H9 (cell line): ENCODE measurements around the gene NCOR1. TPM values are rescaled to one million over a fixed set of nuclear protein-coding genes. Genes with fewer than 3 reads are reported as not detected.

Experiments used
- DNase-seq: peaks from one replicate; pipeline ENCODE4 v3.0.0-alpha.2; 2017
- H2AFZ ChIP-seq: one replicate; pipeline ENCODE4 v1.6.1; 2013; ENCODE audit warnings: mild to moderate bottlenecking, low read length, control low read depth, moderate library complexity
- H2AK5ac ChIP-seq: 2 replicates; pipeline ENCODE4 v1.6.1; 2013; ENCODE audit warnings: low read length, control low read depth, mixed read lengths; ENCODE audit not compliant: insufficient read length
- H2BK120ac ChIP-seq: one replicate; pipeline ENCODE4 v1.6.1; 2013; ENCODE audit warnings: low read depth, mild to moderate bottlenecking, low read length, control low read depth, inconsistent platforms; ENCODE audit not compliant: poor library complexity, severe bottlenecking
- H2BK12ac ChIP-seq: 2 replicates; pipeline ENCODE4 v1.6.1; 2013; ENCODE audit warnings: low read length, control low read depth, mixed read lengths, low read depth; ENCODE audit not compliant: insufficient read length
- H2BK15ac ChIP-seq: 2 replicates; pipeline ENCODE4 v1.6.1; 2013; ENCODE audit warnings: low read depth, low read length, control low read depth
- H2BK20ac ChIP-seq: one replicate; pipeline ENCODE4 v1.6.1; 2013; ENCODE audit warnings: low read depth, mild to moderate bottlenecking, low read length, control low read depth, inconsistent platforms; ENCODE audit not compliant: poor library complexity, severe bottlenecking
- H2BK5ac ChIP-seq: 2 replicates; pipeline ENCODE4 v1.6.1; 2013; ENCODE audit warnings: low read length, control low read depth, mixed read lengths; ENCODE audit not compliant: insufficient read length
- H3K14ac ChIP-seq: 2 replicates; pipeline ENCODE4 v1.6.1; 2013; ENCODE audit warnings: low read length, control low read depth; ENCODE audit not compliant: insufficient read depth
- H3K18ac ChIP-seq: 2 replicates; pipeline ENCODE4 v1.6.1; 2013; ENCODE audit warnings: low read depth, mild to moderate bottlenecking, mixed read lengths, low read length, control low read depth; ENCODE audit not compliant: insufficient read length
- H3K23ac ChIP-seq: 2 replicates; pipeline ENCODE4 v1.6.1; 2013; ENCODE audit warnings: low read length, control low read depth, mixed read lengths, low read depth; ENCODE audit not compliant: insufficient read length
- H3K23me2 ChIP-seq: 2 replicates; pipeline ENCODE4 v1.6.1; 2013; ENCODE audit warnings: low read depth, mild to moderate bottlenecking, mixed read lengths, low read length, control low read depth; ENCODE audit not compliant: insufficient read length, poor library complexity, severe bottlenecking
- H3K27ac ChIP-seq: 2 replicates; pipeline ENCODE4 v1.5.1; 2013; ENCODE audit warnings: low read length, control low read depth, mixed read lengths, low read depth; ENCODE audit not compliant: insufficient read length
- H3K27me3 ChIP-seq: 2 replicates; pipeline ENCODE4 v1.6.1; 2013; ENCODE audit warnings: low read length, control low read depth, inconsistent platforms; ENCODE audit not compliant: insufficient read depth
- H3K4ac ChIP-seq: 2 replicates; pipeline ENCODE4 v1.6.1; 2013; ENCODE audit warnings: low read depth, mild to moderate bottlenecking, control low read depth, inconsistent platforms, low read length, moderate library complexity
- H3K4me1 ChIP-seq: 2 replicates; pipeline ENCODE4 v1.6.1; 2013; ENCODE audit warnings: low read length, control low read depth, inconsistent platforms; ENCODE audit not compliant: insufficient read depth
- H3K4me2 ChIP-seq: 2 replicates; pipeline ENCODE4 v1.6.1; 2013; ENCODE audit warnings: low read length, control low read depth, mixed read lengths; ENCODE audit not compliant: insufficient read length, insufficient read depth
- H3K56ac ChIP-seq: 2 replicates; pipeline ENCODE4 v1.6.1; 2013; ENCODE audit warnings: low read depth, mild to moderate bottlenecking, mixed read lengths, low read length, control low read depth; ENCODE audit not compliant: insufficient read length
- H3K79me1 ChIP-seq: 2 replicates; pipeline ENCODE4 v1.6.1; 2013; ENCODE audit warnings: low read depth, mild to moderate bottlenecking, moderate library complexity, low read length, control low read depth, inconsistent platforms; ENCODE audit not compliant: insufficient read depth, poor library complexity, severe bottlenecking
- H3K79me2 ChIP-seq: 2 replicates; pipeline ENCODE4 v1.6.1; 2013; ENCODE audit warnings: low read length, control low read depth, inconsistent platforms; ENCODE audit not compliant: insufficient read depth
- H3K9ac ChIP-seq: 2 replicates; pipeline ENCODE4 v1.6.1; 2013; ENCODE audit warnings: low read length, control low read depth, mixed read lengths; ENCODE audit not compliant: insufficient read length; ENCODE audit errors: extremely low read depth
- H3K9me3 ChIP-seq: one replicate; pipeline ENCODE4 v1.6.1; 2013; ENCODE audit warnings: low read depth, low read length, inconsistent platforms; ENCODE audit not compliant: control insufficient read depth
- H3T11ph ChIP-seq: one replicate; pipeline ENCODE4 v1.6.1; 2013; ENCODE audit warnings: mild to moderate bottlenecking, low read length, control low read depth, inconsistent platforms
- H4K20me1 ChIP-seq: one replicate; pipeline ENCODE4 v1.6.1; 2013; ENCODE audit not compliant: control insufficient read depth, insufficient read length, insufficient read depth
- H4K5ac ChIP-seq: 2 replicates; pipeline ENCODE4 v1.6.1; 2013; ENCODE audit warnings: low read depth, mild to moderate bottlenecking, mixed read lengths, low read length, control low read depth; ENCODE audit not compliant: insufficient read length
- H4K8ac ChIP-seq: replicated peaks from 2 replicates; pipeline ENCODE4 v1.6.1; 2013; ENCODE audit warnings: low read length, control low read depth, mixed read lengths, low read depth; ENCODE audit not compliant: insufficient read length
- H4K91ac ChIP-seq: 2 replicates; pipeline ENCODE4 v1.6.1; 2013; ENCODE audit warnings: low read depth, mild to moderate bottlenecking, moderate library complexity, mixed read lengths, low read length, control low read depth; ENCODE audit not compliant: insufficient read length
- H3K27ac Mint-ChIP-seq, 3 experiments: 2 replicates in 2 of 3; 3 replicates in 1 of 3; pipeline ENCODE4 v1.8.0; 2020 to 2021; ENCODE audit warnings: mixed read lengths in 3 of 3, mild to moderate bottlenecking in 1 of 3, moderate library complexity in 1 of 3
- H3K27me3 Mint-ChIP-seq: 2 replicates; pipeline ENCODE4 v1.8.0; 2021; ENCODE audit warnings: low read depth, mild to moderate bottlenecking, moderate library complexity, mixed read lengths
- H3K36me3 Mint-ChIP-seq, 3 experiments: 2 replicates in 2 of 3; 3 replicates in 1 of 3; pipeline ENCODE4 v1.8.0; 2020 to 2021; ENCODE audit warnings: low read depth in 3 of 3, mixed read lengths in 3 of 3; ENCODE audit not compliant: insufficient read depth in 1 of 3
- H3K4me1 Mint-ChIP-seq, 2 experiments: 2 replicates each; pipeline ENCODE4 v1.8.0; 2020; ENCODE audit warnings: mixed read lengths in 2 of 2
- H3K4me3 Mint-ChIP-seq, 2 experiments: 2 replicates in 1 of 2; 3 replicates in 1 of 2; pipeline ENCODE4 v1.8.0; 2020 to 2021; ENCODE audit warnings: mild to moderate bottlenecking in 2 of 2, mixed read lengths in 2 of 2, moderate library complexity in 1 of 2
- H3K9me3 Mint-ChIP-seq, 2 experiments: 2 replicates in 1 of 2; 3 replicates in 1 of 2; pipeline ENCODE4 v1.8.0; 2020; ENCODE audit warnings: mild to moderate bottlenecking in 2 of 2, mixed read lengths in 2 of 2, moderate library complexity in 1 of 2
- CTCF ChIP-seq: fragments of 200-600 bp; sonication (generic); conservative IDR thresholded peaks from 3 replicates; pipeline ENCODE4 v1.8.0; 2021; ENCODE audit warnings: antibody characterized with exemption, mild to moderate bottlenecking
- WGBS: extraction: QIAGEN DNeasy Blood & Tissue Kit; methylation state at CpG from one replicate; pipeline ENCODE4 v1.1.7; 2013; ENCODE audit warnings: missing lambda C conversion rate, low lambda C conversion rate, mixed read lengths; ENCODE audit not compliant: insufficient read length; ENCODE audit errors: extremely low coverage; 5-methylcytosine and 5-hydroxymethylcytosine counted together
- total RNA-seq: library from RNA; stranded (reverse); gene quantifications from 2 replicates; pipeline ENCODE4 v1.2.1, GENCODE V29; 2021

Gene NCOR1
- total RNA-seq, 1 experiment from 2014 or later: 119 TPM

- no peak for TF ChIP-seq CTCF
- no peak overlapping the region for H3K4me2 ChIP-seq
- H3K27ac Mint-ChIP-seq: no peak overlapping the region
These were observed 35.3 kb upstream of the NCOR1 start for GRCh38 chr17:16250635-16251034.

More at GRCh38 chr17:16250635-16251034, 35.3 kb upstream of the NCOR1 start:
- H2BK15ac ChIP-seq: no peak overlapping the region
- no peak overlapping the region for H2BK20ac ChIP-seq
- no peak overlapping the region for H2BK120ac ChIP-seq
- no peak overlapping the region for H3K9ac ChIP-seq
- no peak overlapping the region for H4K5ac ChIP-seq
- no peaks in the 10 kb centered on the region; a peak in 1 of 5 replicates for H3K9me3 Mint-ChIP-seq
- H3K4me1 ChIP-seq: peaks cover 5% of the 10 kb centered on the region
- no peak overlapping the region for H2AFZ ChIP-seq
- peaks cover 9 to 12% of the 10 kb centered on the region in 2 experiments for H3K4me1 Mint-ChIP-seq
- H2BK5ac ChIP-seq: no peak overlapping the region
- H3K9me3 ChIP-seq: no peaks in the 10 kb centered on the region
- H3K36me3 Mint-ChIP-seq: peaks cover 3 to 16% (median 16%) of the 10 kb centered on the region in 3 experiments; a peak in 6 of 7 replicates
- H4K8ac ChIP-seq: no peak overlapping the region
- H3K27ac ChIP-seq: no peak overlapping the region
- no peak overlapping the region for H3K23ac ChIP-seq
- H3K27me3 ChIP-seq: no peaks in the 10 kb centered on the region
- H4K20me1 ChIP-seq: no peaks in the 10 kb centered on the region
- no peaks in the 10 kb centered on the region for H3K27me3 Mint-ChIP-seq
- H2AK5ac ChIP-seq: no peak overlapping the region
- no peak overlapping the region for H3K4me3 Mint-ChIP-seq
- no peak overlapping the region for H2BK12ac ChIP-seq
- H3K79me2 ChIP-seq: no peaks in the 10 kb centered on the region
- H3K79me1 ChIP-seq: no peaks in the 10 kb centered on the region
- H3K23me2 ChIP-seq: no peaks in the 10 kb centered on the region
- DNase-seq: no peak
- no peak overlapping the region for H3K4ac ChIP-seq
- no peak overlapping the region for H3T11ph ChIP-seq
- no peak overlapping the region for H4K91ac ChIP-seq
- no peak overlapping the region for H3K18ac ChIP-seq
- no peak overlapping the region for H3K56ac ChIP-seq
- WGBS: no CpG with 5 or more reads among the region's 1 CpG
- H3K14ac ChIP-seq: no peak overlapping the region
